Measurements from ENCODE around the gene DGCR2.

GRCh38 chr22:19106886-19107729 is 15.1 kb downstream of the DGCR2 start:
- TF ChIP-seq CTCF (IDR thresholded peaks at IDR 0.05) (no peak), POLR2A (IDR thresholded peaks at IDR 0.05) (no peak)

Measured in esophagus squamous epithelium (tissue), 4 donors.